Panc1 (cell line): Measurements from ENCODE around the gene IST1. TPM values are rescaled to one million over a fixed set of nuclear protein-coding genes. Genes with fewer than 3 reads are reported as not detected.
"Not testable (repeated sequence)": the region's sequence is repeated elsewhere in the genome, so short reads cannot be mapped to it uniquely, and the experiment has no call there.

ENCODE experiments used
- ATAC-seq: fragments of 200-7000 bp; cut with Tn5 transposase; 2 replicates; pipeline ENCODE4 v1.9.1; 2020; ENCODE audit warnings: mild to moderate bottlenecking, moderate library complexity
- BruUV-seq: library from RNA; stranded (reverse); fragments of 400-500 nt; replicated peaks from 2 replicates; lab custom pipeline; 2021; lab: Mats Ljungman, UMichigan
- CTCF ChIA-PET: fragments of 300-600 bp; sonication (Branson Sonifier 250); formaldehyde crosslinking; loops from one replicate; lab custom pipeline; 2022; ENCODE audit warnings: antibody characterized with exemption; lab: Charles Lee
- POLR2A ChIA-PET: fragments of 300-600 bp; sonication (Branson Sonifier 250); formaldehyde crosslinking; loops from one replicate; lab custom pipeline; 2022; ENCODE audit warnings: antibody characterized with exemption; lab: Charles Lee
- DNase-seq: peaks from one replicate; pipeline ENCODE4 v3.0.0-alpha.2; 2010; ENCODE audit warnings: low read depth, low spot score
- H3K27ac ChIP-seq: 2 replicates; pipeline ENCODE4 v1.5.1; 2011; ENCODE audit warnings: mild to moderate bottlenecking, low read length, inconsistent platforms
- H3K27me3 ChIP-seq: fragments of 200-500 bp; sonication (Bioruptor generic); 2 replicates; pipeline ENCODE4 v1.6.0; 2014; ENCODE audit warnings: low read length, inconsistent platforms; ENCODE audit not compliant: control insufficient read depth, insufficient read depth
- H3K36me3 ChIP-seq: fragments of 200-500 bp; sonication (Bioruptor generic); 2 replicates; pipeline ENCODE4 v1.5.1; 2014; ENCODE audit warnings: inconsistent platforms, mild to moderate bottlenecking, low read length, moderate library complexity; ENCODE audit not compliant: control insufficient read depth, insufficient read depth
- H3K4me1 ChIP-seq: 2 replicates; pipeline ENCODE4 v1.5.1; 2011; ENCODE audit warnings: inconsistent platforms, mild to moderate bottlenecking, low read length, moderate library complexity; ENCODE audit not compliant: control insufficient read depth, insufficient read depth
- H3K4me3 ChIP-seq, 2 experiments: 2 replicates each; pipeline ENCODE4 v1.5.1; 2011 to 2012; ENCODE audit warnings: low read depth in 2 of 2, low read length in 2 of 2, mild to moderate bottlenecking in 2 of 2, inconsistent platforms in 1 of 2, moderate library complexity in 1 of 2
- H3K9me3 ChIP-seq: fragments of 200-500 bp; sonication (Bioruptor generic); 2 replicates; pipeline ENCODE4 v1.5.1; 2014; ENCODE audit warnings: low read depth, mild to moderate bottlenecking, inconsistent platforms, low read length, moderate library complexity; ENCODE audit not compliant: control insufficient read depth, insufficient read depth
- CTCF ChIP-seq: fragments of 450-650 bp; IDR thresholded peaks from 2 replicates; pipeline ENCODE4 v1.5.1; 2017; ENCODE audit warnings: mild to moderate bottlenecking
- POLR2AphosphoS5 ChIP-seq: IDR thresholded peaks from 2 replicates; pipeline ENCODE4 v1.6.1; 2012; ENCODE audit warnings: mild to moderate bottlenecking, low read depth, low read length, moderate library complexity
- REST ChIP-seq, 2 experiments: IDR thresholded peaks; 2 replicates each; pipeline ENCODE4 v1.6.1; 2011 to 2012; ENCODE audit warnings: low read depth in 2 of 2, control low read depth in 1 of 2, low read length in 1 of 2, mild to moderate bottlenecking in 1 of 2, moderate library complexity in 1 of 2; ENCODE audit not compliant: insufficient read depth in 1 of 2
- SIN3A ChIP-seq: IDR thresholded peaks from 2 replicates; pipeline ENCODE4 v1.6.1; 2012; ENCODE audit warnings: low read depth, mild to moderate bottlenecking, low read length, moderate library complexity, borderline replicate concordance; ENCODE audit not compliant: insufficient read depth
- TCF7L2 ChIP-seq: IDR thresholded peaks from 2 replicates; pipeline ENCODE4 v1.6.1; 2011; ENCODE audit warnings: mild to moderate bottlenecking, low read depth, low read length, inconsistent platforms
- in situ Hi-C: cut with HindIII; loops from 2 replicates; pipeline ENCODE4 v1.10.0; 2016; ENCODE audit warnings: low sequenced_read_pairs, low pct_unique_long_range_greater_than_20kb
- intact Hi-C: fragments of 100-400 bp; cut with micrococcal nuclease; formaldehyde crosslinking; loops from one replicate; pipeline ENCODE4 v1.10.0; 2022; ENCODE audit not compliant: unreplicated experiment
- total RNA-seq: library from RNA; stranded (reverse); gene quantifications from one replicate; pipeline ENCODE4 v1.2.1, GENCODE V29; 2021; ENCODE audit not compliant: unreplicated experiment

IST1 gene
- total RNA-seq, 1 experiment from 2014 or later: 173 TPM

- no peak overlapping the region for H3K27ac ChIP-seq
- intact Hi-C loops: no loop called here
- no peaks in the 10 kb centered on the region for H3K36me3 ChIP-seq
- POLR2A ChIA-PET: no interaction called here
- no peaks in the 10 kb centered on the region for H3K27me3 ChIP-seq
- DNase-seq (no peak), ATAC-seq (no peak)
- no peak overlapping the region for H3K4me3 ChIP-seq
- no TSS peak for BruUV-seq
- CTCF ChIA-PET: no interaction called here
- TF ChIP-seq POLR2AphosphoS5: no peak
- no peak for TF ChIP-seq CTCF
- TF ChIP-seq REST (IDR thresholded peaks at IDR 0.05; ENCODE audit: insufficient read depth in 1 of 2, low read depth in 2 of 2, low read length in 1 of 2): no peak
- no peak for TF ChIP-seq SIN3A
- no peak for TF ChIP-seq TCF7L2
- 0 out of 2 replicates have a peak, but pooled peaks cover 3% of the 10 kb centered on the region for H3K4me1 ChIP-seq
- in situ Hi-C loops: no loop called here
- H3K9me3 ChIP-seq: no peaks in the 10 kb centered on the region
These were observed 8.9 kb downstream of the IST1 start for GRCh38 chr16:71904239-71904638.

- H3K27me3 ChIP-seq, in situ Hi-C loops, H3K4me3 ChIP-seq, intact Hi-C loops, H3K36me3 ChIP-seq, H3K4me1 ChIP-seq, POLR2A ChIA-PET, H3K27ac ChIP-seq, ATAC-seq, CTCF ChIA-PET, H3K9me3 ChIP-seq, BruUV-seq, DNase-seq: not testable (repeated sequence)
These were observed 10.4 kb downstream of the IST1 start for GRCh38 chr16:71905765-71906164.

DNA sequence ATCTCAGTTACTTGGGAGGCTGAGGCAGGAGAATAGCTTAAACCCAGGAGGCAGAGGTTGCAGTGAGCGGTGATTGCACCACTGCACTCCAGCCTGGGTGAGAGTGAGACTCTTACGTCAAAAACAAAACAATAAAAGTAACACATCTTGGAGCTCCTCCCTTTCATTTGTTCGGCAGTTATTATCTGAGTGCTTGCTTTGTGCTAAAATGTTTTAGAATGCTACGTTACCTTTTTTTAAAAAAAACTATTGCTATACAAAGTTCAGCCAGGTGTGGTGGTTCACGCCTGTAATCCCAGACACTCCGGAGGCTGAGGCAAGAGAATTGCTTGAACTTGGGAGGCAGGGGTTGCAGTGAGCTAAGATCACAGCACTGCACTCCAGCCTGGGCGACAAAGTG, 15.8 kb downstream of the IST1 start:
- Histone ChIP-seq H3K9me3 (no peaks in the 10 kb centered on the region), H3K27ac (no peak overlapping the region), H3K4me1 (no peaks in the 10 kb centered on the region), H3K27me3 (no peaks in the 10 kb centered on the region), H3K4me3 (no peak overlapping the region), H3K36me3 (no peaks in the 10 kb centered on the region; the same call in 1 of the 2 replicates)
- TF ChIP-seq POLR2AphosphoS5 (no peak), CTCF (no peak), REST (IDR thresholded peaks at IDR 0.05; ENCODE audit: insufficient read depth in 1 of 2, low read depth in 2 of 2, low read length in 1 of 2) (no peak), SIN3A (no peak), TCF7L2 (no peak)
- DNase-seq (no peak), ATAC-seq (no peak)
- ChIA-PET POLR2A (no interaction called here), CTCF (no interaction called here)
- in situ Hi-C loops: no loop called here
- intact Hi-C loops: no loop called here
- BruUV-seq: no TSS peak
